ENCODE data around the gene GPATCH8.
A peak's percentile ranks its signal among the peaks of the same experiment; 100 is the strongest.
"Not testable (repeated sequence)": the region's sequence is repeated elsewhere in the genome, so short reads cannot be mapped to it uniquely, and the experiment has no call there.

Gene GPATCH8

DNA sequence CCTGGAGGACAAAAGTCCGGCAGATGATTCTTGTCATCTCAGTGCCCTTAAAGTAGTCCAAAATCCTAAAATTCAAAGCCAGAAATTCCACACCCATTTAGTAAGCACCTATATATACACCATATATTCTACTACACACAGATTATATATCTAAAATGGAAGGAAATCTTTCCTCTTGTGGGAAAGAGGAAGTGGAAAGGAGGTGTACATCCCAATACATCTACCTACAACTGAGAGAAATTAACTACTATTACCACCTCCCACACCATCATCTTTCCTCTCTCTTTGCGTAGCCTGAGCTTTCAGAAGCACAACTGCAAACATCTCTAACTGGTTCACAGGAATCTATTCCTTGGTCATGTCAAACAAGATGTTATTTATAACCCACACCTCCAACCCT is 108.4 kb downstream of the GPATCH8 start:
- no peak for DNase-seq

DNA sequence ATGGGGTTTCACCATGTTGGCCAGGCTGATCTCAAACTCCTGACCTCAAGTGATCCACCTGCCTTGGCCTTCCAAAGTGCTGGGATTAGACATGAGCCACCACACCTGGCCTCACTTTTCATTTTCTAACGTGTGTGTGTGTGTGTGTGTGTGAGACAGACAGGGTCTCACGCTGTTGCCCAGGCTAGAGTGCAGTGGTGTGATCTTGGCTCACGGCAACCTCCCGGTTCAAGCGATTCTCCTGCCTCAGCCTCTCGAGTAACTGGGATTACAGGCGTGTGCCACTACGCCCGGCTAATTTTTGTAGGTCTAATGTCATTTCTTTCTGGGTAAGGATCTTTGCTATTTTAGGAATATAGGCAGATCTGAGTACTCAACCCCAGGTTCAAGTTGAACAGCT is 109.1 kb downstream of the GPATCH8 start:
- DNase-seq, result not testable (repeated sequence)

DNA sequence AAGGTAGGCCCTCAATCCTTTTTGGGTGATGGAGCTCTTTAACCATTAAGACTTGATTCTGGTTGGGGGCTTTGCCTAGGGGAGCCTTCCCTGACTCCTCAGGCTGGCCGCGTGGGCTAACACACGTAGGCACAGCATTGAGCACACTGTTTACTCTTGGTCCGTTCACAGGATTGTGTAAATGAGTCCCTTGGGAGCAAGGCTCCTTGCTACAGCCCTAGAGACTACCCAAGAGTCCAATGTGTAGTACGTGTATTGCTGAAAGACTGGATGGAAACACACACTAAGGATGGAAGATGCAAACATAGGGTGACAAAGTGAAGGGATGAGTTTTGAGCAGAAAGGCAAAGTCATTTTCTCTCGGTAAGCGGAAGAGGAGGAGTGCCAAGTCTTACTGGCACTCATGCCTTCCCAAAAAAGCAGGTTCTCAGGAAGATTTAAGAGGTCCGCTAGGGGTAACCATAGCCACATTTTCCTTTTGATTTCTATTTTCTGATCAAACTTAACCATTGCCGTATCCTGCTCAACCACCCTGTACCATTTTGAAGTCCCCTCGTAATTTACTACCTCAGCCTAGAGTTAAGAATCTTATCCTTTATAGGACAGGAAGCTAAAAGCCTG is 112.8 kb downstream of the GPATCH8 start:
- DNase-seq, result no peak

DNA sequence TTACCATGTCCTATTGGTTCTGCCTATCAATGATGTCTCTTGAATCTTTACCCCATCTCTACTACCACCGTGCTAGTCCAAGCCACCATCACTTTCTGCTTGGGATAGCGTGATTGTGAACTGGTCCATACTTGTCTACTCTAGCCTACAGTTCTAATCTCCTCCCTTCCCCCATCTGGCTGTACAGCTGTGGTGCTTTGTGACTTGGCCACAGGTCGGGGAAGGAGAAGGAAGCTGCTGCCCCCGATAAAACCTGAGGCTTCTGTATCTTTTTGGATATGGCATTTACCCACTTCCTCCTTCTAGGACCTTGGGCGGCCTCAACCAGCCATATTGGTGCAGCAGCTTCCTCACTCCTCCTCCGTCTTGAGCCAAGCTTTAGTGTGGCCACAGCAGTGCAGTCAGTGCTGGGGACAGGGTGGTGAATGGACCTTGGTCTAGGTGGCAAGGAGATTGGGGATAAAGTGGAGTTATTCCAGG is 113.4 kb downstream of the GPATCH8 start:
- DNase-seq, result no peak

DNA sequence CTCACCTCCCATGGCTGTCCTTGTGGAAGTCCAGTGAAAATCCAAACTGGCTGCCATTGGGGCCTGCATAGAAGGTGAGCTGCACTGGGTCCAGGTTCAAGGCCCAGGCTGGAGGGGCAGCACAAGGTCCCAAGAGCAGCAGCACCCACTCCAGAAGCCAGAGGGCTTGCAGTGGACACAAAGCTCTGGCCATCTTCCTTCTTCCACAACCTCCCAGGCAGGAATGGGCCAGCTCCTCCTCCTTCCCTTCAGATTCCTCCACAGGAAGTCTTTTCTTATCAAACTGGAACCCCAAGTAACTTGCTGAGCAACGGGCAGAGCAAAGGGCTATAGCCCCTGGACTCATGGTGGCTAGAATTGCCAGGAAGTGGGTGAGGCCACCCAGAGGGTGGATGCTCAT is 113.9 kb downstream of the GPATCH8 start, which contains the start of gene ITGA2B:
TSS of gene ITGA2B (minus strand) at position 369 of the 400 bp plus-strand sequence. CDS start at position 193, 176 bp downstream.
- DNase-seq, result no peak

DNA sequence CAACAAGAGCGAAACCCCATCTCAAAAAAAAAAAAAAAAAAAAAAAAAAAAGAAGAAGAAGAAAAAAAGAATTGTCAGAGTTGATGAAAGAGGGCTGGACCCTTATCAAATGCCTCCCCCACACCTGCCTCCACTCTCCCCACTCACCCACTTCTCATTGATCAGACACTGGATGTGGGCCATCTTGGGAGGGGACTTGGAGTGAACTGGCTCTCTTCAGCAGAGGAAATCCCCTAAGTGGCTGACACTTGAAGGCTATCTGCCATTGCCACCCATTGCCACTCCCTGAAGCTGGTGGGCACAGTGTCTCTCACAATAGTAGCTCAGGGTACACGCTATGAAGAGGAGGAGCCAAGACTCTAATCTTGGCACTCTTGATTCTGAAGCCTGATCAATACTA is 115.4 kb downstream of the GPATCH8 start:
- DNase-seq, result no peak

DNA sequence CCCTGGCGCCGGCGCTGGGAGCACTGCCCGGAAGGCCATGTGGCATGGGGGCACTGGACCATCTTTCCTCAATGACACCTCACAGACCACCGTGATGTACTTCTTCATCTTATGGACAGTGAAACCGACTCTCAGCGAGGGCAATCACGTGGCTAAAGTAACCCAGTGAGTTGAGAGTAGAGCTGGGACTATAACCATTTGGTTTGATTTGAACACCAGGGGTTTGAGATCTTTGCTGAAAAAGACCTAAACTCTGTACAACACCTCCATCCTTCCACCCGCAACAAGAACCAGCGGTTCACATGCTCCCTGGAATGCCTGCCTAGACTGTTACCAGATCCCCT is 117.1 kb downstream of the GPATCH8 start:
- no peak for DNase-seq

DNA sequence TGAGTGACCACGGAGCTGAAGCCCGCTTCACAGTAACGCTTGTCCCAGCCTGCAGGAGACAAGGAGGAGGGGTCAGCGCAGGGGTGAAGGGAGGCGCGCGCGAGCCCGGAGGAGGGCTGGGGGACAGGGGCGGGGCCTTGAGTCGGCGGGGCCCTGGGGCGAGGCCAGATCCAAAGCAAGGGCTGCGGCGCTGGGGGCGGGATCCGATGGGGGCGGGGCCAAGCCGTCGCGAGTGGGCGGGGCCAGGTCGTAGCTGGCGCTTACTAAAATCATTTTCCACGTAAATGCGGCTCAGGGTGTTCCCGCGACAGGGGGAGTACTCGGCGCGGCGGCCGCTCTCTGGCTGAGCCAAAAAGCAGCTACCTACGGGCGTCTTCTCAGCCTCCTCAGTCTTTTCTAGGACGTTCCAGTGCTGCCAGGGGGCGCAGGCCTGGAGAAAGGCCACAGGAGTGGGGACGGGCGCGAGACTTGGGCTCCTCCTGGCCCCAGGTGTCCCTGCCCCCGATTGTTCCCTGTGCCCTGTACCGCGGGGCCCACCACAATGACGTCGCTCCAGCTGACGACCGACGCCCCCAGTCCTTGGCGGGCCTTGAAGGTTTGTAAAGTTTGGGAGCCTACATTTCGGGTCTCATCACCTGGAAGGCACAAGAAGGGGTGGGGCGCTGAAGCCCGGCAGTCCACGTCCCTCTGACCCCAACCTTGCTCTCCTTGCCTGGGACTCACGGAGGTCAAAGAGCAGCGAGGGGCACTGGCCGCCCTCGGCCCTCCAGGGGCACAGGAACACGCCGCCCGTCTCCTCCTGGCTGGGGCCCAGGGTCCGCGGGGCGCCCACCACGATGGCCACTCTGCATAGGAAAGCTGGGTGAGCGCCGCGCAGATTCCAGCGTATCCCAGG is 117.7 kb downstream of the GPATCH8 start:
- DNase-seq, result peak; percentile 88

DNA sequence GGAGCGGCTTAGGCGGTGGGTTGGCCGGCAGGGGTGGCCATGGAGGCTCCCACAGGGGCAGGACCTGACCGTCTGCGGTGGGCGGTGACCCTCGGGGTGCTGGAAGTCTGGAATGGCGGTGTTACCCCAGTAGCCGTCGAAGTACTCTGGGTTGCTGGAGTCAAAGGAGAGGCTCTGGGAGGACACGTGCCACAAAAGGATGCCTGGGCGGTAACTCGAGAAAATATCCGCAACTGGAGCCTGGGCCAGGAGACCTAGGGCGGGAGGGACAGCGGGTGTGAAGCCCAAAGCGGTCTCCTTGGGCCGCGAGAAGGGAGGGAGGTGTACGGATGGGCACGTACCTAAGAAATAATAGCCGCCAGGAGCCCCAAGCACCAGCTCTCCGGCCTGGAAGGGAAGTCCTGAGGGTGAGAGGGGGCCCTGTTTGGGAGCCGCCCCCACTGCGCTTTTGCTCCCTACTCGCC is 118.4 kb downstream of the GPATCH8 start:
- no peak for DNase-seq

DNA sequence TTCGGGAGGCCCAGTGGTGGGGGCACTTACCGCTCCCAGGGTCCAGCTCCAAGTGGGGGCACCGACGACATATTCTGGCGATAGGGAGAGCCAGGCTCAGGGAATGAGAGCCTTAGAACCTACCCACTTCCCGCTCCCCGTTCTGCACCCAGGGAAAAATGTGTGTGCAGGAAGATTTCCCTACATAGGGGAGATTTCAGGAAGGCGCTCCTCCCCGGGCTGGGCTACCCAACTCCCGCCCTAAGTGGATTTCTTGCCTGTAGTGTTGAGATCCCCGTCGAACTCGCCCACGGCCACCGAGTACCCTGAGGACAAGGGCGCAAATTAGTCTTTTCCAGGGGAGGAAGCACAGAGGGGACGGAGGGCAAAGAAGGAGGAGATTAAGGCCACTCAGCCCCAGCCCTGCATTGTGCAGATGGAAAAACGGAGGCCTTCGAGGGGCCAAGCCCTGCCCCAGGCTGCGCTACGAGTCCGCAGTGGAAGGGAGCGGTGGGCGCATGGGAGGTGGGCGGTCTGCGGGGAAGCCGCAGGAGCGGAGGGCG is 118.9 kb downstream of the GPATCH8 start:
- DNase-seq, result no peak

DNA sequence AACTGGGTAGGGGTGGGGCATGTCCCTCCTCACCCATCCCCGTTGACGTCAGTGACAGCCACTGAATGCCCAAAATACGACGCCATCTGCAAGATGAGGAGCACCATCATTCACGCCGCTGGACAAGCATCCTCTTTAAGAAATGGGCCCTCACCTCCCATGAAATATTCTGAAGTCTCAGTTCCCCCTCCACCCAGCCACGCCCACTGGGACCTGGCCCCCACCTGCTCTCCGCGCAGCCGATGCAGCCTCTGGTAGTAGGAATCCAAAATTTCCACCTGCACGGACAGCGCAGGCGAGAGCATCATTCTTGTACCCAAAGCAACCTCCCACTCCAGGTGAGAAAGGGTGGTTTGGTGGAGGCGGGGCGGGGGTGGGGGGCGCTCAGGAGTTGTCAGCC is 119.3 kb downstream of the GPATCH8 start:
- no peak for DNase-seq

DNA sequence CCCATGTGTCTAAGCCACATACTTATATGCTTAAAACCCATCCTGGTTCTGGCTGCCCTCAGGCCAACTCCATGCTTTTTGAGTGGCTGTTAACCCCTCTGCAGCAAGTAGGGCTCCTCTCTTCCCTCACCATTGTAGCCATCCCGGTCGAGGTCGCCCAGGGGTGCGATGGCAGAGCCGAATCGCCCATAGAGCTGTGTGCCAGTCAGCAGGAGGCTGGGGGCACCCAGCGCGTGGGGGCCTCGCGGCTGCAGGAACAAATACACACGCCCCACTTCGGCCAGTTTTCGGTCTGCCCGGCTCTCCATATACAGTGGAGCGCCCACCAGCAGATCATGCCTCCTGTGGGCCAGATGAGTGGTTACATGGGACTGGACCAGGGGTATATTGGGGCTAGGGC is 119.8 kb downstream of the GPATCH8 start:
- no peak for DNase-seq

DNA sequence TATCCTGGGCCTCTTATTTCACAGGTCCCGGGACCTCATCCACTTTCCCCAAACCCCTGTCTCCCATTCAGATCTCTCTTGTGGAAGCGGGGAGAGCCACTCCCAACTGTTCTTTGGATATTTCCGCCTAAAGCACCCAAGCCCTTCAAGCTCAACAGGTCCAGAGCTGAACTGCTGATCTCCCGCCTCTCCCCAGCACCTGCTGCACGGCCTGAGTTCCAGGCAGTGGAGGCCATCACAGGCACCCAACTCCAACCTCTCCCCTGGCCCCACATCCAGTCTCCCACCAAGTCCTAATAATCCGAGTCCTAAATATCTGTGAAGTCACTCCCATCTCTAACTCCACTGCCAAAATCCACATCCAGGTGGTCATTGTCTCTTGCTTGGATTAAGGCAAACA is 120.3 kb downstream of the GPATCH8 start:
- DNase-seq, result no peak

DNA sequence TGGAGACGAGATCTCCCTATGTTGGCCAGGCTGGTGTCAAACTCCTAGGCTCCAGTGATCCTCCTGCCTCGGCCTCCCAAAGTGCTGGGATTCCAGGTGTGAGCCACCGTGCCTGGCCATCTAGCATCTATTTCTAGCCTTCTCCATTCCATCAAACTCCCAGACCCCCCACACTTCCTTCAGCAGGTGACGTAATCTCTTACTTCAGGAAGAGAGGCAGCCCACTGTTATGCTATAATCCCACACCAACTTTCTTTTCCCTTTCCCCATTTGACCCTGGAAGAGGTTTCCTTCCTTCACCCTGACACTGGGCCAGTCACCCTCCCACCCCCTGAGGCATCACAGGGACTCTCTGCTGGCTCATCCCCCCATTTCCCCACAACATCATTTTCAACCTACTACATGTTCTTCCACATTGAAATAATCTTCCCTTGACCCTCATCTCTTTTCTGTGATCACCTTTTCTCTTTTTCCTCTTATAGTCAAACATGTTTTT is 121.3 kb downstream of the GPATCH8 start:
- no peak for DNase-seq

DNA sequence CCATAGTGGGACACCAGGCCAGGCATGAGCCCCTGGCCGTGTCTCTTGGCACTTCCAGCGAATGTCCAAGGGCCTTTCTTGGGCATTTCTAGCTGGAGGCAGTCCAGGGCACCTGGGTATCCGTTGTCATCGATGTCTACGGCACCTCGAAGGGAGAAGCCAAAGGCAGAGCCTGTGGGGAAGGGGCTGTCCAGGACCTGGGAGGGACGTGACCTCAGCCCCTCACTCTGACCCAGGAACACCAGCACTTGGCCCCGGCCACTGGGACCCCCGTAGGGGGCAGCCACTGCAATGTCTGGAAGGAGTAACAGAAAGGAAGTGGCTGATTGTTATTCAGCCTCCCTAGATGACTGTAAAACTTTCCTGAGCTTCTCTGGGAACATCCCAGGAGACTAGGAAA is 122.4 kb downstream of the GPATCH8 start:
- no peak for DNase-seq

DNA sequence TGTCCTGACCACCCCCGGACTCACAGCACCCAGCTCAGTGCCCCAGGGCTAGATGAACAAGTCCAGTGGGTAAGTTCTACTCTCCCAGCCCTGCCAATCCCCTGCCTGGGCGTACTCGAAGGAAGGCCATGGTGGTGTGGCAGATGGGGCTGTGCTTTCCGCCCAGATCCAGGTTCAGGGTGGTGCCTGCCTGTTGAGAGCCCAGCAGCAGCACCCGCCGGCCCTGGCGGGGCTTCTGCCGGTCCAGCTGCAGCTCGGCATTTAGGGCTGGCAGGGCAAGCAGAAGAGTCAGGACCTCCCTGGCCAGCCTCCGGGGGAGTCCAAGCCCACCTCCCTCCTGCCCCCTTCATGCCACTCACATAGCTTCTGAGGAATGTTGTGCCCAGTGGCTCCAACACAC is 123.3 kb downstream of the GPATCH8 start:
- DNase-seq, result no peak

DNA sequence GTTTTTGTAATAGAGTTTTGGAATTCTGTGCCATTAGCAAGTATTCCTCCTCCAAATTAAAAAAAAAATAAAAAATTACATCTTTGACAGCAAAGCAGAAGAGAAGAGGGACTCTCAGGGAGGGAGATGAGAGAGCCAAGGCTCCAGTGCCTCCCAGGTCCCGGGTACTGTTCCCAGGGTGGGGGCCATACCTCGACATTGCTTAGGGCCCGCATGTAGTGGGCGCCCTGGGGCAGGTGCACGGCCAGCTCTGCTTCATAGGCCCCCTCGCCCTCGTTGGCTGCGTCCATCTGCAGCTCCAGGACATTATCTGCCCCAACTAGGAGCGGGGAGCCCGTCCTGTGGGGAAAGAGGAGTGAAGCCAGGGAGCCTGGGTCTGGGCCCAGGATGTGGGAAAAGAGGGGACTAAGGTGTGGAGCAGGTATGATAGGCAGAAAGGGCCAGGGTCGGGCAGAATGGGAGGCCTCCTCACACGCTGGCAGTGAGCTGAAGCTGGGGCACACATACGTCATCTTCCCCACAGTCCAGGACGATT is 125.0 kb downstream of the GPATCH8 start:
- DNase-seq, result no peak

DNA sequence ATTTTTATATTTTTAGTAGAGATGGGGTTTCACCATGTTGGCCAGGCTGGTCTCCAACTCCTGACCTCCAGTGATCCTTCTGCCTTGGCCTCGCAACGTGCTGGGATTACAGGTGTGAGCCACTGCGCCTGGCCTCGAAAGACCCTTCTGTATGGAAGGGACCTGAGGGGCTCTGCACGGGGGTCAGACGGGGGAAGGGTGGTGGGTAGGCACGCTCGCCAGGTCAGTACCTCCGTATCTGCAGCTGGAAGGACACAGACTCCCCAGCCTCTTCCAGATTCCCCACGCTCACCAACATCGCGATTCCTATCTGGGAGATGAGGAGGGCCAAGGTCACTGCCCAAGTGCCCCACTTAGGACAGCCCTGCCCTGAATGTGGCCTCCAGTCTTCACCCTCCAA is 126.4 kb downstream of the GPATCH8 start:
- no peak for DNase-seq

DNA sequence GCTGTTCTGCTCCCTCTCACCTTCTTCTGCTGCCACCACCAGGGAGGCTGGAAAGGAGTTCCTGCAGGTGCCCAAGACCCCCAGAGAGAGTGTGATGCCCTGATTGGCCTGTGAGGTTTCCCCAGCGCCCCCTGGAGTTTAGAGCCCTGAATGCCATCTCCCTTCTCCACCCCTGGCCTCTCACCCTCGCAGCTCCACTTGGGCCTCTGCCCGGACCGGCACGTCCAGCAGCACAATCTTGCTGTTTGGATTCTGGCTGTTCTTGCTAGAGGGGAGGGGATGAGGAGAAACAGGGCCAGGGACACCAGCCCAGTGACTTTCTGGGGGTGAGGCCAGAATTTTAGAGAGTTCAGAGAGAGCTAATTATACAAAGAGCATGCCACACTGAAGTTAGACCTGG is 127.1 kb downstream of the GPATCH8 start:
- no peak for DNase-seq

DNA sequence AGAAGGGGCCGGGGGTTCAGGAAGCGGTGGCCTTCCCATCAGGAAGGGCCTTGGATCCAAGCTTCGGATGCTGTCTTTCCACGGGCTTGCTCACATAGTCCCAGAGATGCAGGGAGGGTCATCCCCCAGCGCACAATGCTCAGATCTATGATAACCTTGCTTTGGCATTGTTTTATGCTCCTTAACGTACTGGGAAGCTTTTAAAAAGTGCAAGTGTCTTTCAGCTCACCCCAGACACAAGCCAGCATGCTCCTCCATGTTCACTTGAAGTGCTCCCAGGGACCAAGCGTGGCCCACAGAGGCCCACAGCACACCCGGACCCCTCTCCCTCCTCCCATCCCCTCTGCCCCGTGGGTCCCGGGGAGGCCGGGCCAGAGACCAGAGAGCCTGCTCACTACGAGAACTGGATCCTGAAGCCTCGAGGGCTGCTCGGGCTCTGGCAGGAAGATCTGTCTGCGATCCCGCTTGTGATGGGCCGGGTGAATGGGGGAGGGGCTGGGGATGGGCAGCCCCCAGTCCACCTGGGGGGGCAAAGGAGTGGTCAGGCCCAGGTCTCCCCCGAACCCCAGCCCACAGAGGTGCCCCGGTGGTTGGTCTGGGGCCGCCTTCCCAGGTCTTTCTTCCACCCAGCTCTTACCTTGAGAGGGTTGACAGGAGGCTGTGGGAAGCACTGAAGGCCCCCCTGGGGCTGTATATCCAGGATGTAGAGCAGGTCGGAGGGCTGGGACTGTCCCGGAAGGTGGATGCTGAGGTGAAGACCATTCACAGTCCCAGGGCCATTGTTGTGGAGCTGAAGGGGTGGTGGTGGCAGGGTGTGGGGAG is 127.8 kb downstream of the GPATCH8 start:
- DNase-seq, result no peak

DNA sequence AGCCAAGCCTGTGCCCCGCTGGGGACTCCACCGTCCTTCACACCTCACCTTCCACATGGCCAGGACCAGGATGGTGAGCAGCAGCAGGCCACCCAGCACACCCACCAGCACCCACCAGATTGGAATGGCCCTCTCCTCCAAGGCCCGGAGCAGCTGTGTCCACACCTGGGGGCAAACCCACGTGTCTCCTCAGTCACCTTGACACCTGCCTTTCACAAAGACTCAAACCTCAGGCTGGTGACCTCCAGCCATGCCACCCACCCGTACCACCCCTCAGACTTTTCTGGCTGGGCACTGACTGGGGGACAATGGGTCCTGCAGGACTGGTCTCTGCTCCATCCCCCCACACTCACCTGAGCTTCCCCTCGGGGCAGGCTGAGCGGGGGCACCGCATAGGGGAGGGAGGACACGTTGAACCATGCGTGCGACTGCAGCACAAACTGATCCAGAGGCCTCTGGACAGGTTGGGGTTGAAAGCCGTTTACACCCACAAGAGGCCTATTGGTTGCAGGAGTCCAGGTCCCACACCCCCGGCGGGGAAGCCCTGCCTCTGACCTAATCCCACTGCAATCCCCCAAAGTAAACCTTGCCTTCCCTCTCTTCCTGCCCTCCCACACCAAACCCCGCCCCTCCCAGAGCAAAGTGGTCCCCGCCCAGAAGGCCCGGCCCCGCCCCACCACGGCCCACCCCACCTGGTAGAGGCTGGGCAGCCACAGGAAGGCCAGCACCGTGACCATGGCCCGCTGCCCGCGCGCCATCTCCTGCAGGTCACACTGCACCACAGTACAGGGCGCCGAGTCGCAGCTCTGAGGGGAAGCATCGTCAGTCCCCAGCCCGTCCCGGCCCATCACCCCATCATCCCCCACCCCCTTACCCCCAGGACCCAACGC is 128.7 kb downstream of the GPATCH8 start:
- DNase-seq, result peak; percentile 75

DNA sequence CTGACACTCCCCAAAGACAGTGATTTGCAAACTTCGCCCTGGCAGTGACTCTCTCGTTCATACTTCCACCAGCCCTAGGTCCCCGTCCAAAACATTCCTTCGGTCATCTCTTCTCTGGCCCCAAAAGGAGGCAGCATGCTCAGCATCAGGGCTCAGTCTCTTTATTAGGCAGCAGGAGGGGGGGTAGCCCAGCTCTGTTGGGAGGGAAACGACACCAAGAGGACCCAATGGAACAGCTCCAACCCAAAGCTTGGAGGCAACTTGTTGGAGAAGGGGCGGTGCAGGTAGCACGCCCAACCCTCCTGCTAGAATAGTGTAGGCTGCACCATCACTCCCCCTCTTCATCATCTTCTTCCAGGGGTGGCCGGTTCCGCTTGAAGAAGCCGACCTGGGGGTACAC is 131.2 kb downstream of the GPATCH8 start:
- DNase-seq, result no peak

Data from NCI-H146 (cell line).